ENCODE results near the gene CCDC97.
"Not testable (repeated sequence)": the region's sequence is repeated elsewhere in the genome, so short reads cannot be mapped to it uniquely, and the experiment has no call there.

The CCDC97 gene

GRCh38 chr19:41346916-41347315 is 36.9 kb downstream of the CCDC97 start:
- not testable (repeated sequence) for DNase-seq

DNA sequence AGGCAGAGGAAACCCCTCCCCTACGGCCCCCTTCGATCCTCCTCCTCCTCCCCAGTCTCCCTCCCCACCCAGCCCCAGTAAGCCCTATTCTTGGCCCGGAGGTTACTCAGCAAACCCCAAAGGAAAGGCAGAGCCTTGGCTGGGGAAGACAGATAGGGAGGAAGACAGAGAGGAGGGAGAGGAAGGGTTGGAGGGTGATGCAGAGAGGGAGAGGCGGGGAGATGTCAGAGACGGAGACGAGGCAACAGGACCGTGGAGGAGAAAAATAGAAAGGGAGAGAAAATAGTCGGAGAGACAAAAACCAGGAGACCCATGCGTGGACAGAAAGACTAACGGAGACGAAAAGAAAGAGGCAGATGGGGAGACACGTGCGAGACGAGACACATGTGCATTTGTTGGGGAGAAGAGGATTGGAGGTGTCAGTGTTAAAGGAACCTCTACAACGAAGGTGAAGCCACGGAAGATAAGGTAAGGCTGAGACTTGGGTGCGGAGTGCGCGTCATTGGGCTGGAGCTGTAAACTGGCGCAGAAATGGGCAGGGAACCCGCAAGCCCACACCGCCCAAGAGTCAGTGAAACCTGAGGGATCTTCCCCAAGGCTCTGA is 40.9 kb downstream of the CCDC97 start:
- DNase-seq: peak; percentile 94

DNA sequence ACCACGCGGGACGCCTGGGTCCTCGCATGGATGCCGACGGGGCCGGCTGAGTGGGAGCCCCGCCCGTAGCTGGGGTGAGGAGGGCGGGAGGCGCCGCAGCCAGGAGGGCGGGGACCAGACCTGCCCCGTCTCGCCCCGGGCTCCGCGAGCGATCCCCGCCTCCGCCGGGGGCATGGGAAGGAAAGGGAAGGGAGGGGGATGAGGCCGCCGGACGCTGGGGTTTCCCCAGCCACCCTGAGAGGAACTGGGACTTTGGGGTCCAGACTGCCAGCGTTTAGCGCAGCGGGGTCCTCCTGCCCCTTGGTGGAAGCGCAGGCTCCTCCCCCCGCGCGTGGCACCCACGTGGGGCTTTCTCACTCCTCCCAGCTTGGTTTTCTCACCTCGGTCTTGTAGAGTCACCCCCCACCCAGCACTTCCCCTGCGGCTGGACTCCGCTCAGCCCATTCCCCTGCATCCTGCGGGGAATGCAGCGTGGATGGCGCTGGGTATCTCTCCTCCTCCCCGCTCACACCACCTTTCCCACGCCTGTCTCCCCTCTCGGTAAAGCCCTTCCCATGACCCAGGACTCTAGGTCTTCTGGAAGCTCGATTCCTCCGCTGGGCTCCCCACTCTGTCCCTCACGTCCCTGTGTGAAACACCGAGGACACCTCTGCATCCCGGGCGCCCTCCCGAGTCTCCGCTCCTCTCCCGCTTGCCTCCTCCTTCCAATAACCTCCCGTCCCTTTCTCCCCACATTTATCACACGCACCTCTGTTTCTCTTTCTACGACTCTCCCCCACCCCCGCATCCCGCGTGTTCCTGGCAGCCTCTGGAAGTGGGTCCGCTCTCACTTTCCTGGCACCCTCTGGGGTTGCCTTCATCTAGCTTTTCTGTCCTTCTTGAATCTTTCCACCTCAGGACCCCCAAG is 41.6 kb downstream of the CCDC97 start:
- peak; percentile 90 for DNase-seq

DNA sequence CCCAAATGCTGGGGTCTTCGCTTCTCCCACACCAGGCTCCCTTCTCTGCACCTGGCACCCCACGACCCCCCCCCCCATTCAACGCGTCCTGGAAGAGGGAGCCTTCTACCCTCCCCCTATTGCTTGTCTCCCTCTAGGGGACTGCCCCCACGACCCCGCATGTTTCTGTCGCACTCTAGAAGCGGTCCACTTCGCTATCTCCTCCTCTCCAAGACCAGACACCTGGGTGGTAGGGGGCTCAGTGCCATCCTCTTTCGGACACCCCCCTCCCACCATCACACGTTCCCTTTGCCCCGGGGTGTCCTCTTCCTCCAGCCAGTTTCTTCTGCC is 42.3 kb downstream of the CCDC97 start:
- DNase-seq: no peak

- peak; percentile 89 for DNase-seq
Observed at GRCh38 chr19:41352609-41353465, 42.9 kb downstream of the CCDC97 start.

GRCh38 chr19:41353466-41354342 is 43.7 kb downstream of the CCDC97 start, which contains the start of gene TGFB1:
TGFB1 (minus strand) TSS chr19:41353922; CDS start chr19:41353044, 878 bp downstream.
- peak; percentile 96 for DNase-seq

DNA sequence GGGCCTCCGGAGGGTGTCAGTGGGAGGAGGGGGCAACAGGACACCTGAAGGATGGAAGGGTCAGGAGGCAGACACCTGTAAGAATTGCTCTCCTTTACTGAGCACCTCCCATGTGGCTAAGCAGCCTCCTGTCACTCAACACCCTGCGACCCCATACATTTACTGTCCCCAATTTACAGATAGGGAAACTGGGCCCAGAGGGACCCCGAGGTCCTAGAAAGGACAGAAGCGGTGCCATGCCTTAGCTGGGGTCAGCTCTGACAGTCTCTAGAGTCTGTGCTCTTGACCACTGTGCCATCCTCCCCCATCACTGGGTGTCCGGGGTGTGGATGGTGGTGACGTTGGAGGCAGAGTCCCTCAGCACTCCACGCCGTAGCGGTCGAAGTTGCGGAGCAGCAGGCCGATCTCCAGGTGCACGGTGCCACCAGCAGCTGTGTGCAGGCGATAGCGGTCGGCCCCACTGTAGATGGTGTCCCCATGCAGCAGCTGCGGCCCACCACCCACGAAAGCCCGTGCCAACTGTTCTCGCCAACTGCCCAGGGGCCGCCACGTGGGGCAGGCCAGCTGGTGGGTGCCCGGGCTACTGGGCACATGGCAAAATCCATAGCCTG is 44.5 kb downstream of the CCDC97 start:
- no peak for DNase-seq

DNA sequence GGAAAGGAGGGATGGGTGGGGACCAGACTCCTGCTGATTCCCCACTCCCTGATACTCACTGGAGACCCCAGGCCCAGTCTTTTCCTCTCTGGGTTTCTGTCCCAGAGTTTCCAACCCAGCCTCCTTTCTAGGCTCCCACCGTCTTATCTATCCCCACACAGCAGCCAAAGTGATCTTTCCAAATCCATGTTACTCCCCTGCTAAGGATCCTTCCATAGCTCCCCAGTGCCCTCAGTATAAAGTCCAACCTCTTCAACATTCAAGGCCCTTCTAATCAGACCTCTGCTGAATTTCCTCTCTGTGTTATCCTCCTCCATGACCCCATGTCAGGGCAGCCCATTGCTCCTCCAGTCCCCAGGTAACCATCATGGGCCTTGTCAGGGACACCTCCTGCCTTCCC is 45.1 kb downstream of the CCDC97 start:
- DNase-seq: no peak

DNA sequence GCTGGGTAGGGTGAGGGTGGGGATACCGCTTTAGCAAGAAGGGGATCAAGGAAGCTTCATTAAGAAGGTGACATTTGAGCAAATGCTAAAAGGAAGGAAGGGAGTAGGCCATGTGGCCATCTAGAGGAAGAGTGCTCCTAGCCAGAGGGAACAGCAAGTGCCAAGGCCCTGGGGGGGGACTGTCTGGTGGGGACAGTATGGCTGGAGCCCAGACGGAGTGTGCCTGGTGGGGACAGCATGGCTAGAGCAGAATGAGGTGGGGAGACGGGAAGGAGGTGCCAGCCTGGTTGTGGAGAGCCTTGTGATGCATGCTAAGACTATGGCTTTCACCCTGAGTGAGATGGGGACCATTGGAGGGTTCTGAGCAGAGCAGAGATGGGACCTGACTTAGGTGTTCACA is 45.8 kb downstream of the CCDC97 start:
- no peak for DNase-seq

DNA sequence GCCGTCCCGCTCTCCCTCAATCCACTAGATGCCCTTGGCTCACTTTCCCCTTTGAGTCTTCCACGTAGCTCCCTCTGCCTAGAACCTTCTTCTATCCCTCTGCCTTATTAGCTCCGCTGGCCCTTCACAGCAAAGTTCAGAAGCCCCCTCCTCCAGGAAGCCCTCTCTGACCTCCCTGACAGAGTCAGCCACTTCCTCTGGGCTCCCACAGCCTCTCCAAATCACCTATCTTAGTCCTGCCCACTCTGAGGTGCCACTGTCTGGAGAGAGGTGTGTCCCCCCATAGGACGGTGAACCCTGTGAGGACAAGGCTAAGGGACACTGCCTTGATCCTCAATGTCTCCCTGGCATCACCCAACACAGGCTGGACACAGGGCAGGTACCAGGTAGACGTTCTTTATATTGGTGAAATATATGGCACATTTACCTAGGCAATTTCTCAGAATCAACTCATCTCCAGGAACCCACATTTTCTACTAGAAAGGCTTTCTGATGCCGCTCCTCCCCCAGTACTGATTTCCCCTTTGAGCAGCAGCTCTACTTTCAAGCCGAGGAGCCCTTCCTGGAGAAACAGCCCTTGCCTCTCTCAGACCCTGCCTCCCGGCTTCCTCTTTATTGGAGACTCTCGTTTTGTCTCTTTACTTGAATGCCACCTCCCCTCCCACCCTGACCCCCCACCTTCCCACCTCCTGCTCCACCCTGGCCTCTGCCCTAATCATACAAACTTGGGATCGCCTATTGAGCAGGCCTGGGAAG is 47.2 kb downstream of the CCDC97 start:
- DNase-seq: peak; percentile 62

DNA sequence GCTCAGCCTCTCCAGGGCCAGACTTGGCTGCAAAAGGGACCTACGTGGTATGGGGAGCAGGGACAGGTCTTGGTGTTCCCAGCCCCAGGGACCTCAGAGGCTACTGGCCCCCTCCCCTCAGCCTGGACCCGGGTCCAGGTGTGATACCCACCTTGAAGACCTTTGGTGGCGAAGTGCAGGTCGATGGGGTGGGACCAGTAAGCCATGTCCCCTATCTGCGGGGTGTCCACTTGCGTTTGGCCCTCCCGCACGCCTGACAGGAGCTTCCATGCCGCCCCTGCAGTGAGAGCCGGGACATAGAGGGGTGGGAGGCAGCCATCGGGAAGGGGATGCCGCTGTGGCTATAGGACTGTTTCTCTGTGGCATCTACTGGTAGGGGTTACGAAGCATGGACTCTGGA is 47.8 kb downstream of the CCDC97 start:
- DNase-seq: no peak

GRCh38 chr19:41359741-41360140 is 49.8 kb downstream of the CCDC97 start:
- no peak for DNase-seq

- DNase-seq: no peak
Observed at GRCh38 chr19:41362143-41362847, 52.3 kb downstream of the CCDC97 start.

DNA sequence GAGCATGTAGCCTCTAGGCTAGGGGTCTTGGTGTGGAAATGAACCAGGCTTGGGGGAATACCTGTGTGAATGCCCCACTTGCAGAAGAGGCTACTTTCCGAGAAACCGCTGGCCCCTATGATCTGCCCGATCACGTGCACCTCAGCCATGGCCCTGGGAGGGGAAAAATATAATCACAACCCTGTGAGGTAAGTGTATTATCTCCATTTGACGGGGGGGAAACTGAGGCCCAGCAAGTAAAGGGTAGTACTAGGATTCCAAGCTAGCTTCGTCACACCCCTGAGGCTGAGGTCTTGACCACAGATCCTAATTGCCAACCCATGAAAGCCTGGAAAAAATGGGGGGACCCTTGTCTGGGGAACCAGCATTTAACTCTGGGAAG is 53.4 kb downstream of the CCDC97 start:
- DNase-seq: no peak

- peak; percentile 99 for DNase-seq
Observed at GRCh38 chr19:41363753-41364523, 54.0 kb downstream of the CCDC97 start, which contains the start of gene B9D2. B9D2 (minus strand) TSS chr19:41364149; CDS start chr19:41363519, 630 bp downstream.

DNA sequence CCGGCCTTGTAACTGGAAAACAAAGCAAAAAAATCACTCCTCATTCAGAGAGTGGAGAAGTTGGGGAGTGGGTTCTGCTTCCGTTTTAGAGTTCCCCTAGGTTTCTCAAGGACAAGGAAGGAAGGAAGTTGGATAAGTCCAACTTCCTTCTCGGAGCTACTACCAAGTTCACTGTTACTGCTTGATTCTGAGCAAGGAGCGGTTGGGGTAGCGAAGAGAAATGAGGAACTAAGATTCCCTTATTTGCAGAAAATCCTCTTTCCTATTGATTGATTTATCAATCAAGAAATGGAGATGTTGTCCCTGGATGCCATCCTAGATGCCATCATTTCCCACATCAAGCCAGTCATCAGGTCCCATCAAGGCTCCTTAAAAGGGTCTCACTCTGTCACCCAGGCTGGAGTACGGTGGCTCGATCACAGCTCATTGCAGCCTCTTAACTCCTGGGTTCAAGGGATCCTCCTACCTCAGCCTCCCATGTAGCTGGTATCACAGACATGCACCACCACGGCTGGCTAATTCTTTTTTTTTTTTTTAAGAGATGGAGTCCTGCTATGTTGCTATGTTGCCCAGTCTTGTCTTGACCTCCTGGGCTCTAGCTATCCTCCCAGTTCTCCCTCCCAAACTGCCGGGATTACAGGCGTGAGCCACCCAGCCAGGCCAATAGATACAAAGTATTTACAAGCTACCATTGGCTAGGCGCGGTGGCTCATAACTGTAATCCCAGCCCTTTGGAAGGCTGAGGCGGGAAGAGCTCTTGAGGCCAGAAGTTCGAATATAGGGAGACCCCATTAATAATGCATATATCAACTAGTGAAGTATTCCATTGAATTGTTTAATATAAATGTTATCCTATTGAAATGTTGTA is 54.8 kb downstream of the CCDC97 start:
- peak; percentile 69 for DNase-seq

- DNase-seq: peak; percentile 72
Observed at GRCh38 chr19:41366089-41366488, 56.1 kb downstream of the CCDC97 start.

- peak; percentile 91 for DNase-seq
Observed at GRCh38 chr19:41367848-41368301, 57.9 kb downstream of the CCDC97 start.

Data from hematopoietic multipotent progenitor cell treated with erythropoietin and hydrocortisone succinate and interleukin-3 and kit ligand, for 4 days (in vitro differentiated cells).